Measurements from ENCODE around the gene FEM1C. TPM values are rescaled to one million over a fixed set of nuclear protein-coding genes. Genes with fewer than 3 reads are reported as not detected.

FEM1C gene
- total RNA-seq, 1 donor, result 17.4 TPM

GRCh38 chr5:115548683-115549082, 4.1 kb upstream of the FEM1C start:
- Histone ChIP-seq H3K4me2 (ENCODE audit: insufficient read depth, low read length) (no peak overlapping the region), H3K27ac (ENCODE audit: low read depth, low read length) (no peak overlapping the region), H3K27me3 (ENCODE audit: insufficient read depth, low read length) (no peaks in the 10 kb centered on the region), H3K79me2 (ENCODE audit: insufficient read depth, low read length) (peaks cover 3% of the 10 kb centered on the region), H4K20me1 (ENCODE audit: insufficient read depth, low read length) (no peaks in the 10 kb centered on the region), H3K4me3 (ENCODE audit: insufficient read depth, low read length) (no peak overlapping the region), H3K9me3 (ENCODE audit: low read depth, low read length) (peaks cover 3% of the 10 kb centered on the region), H3K4me1 (ENCODE audit: insufficient read depth, low read length) (peaks cover 4% of the 10 kb centered on the region), H2AFZ (ENCODE audit: low read length) (no peak overlapping the region), H3K36me3 (ENCODE audit: insufficient read depth, low read length) (no peaks in the 10 kb centered on the region)
- TF ChIP-seq, protein P1, sequence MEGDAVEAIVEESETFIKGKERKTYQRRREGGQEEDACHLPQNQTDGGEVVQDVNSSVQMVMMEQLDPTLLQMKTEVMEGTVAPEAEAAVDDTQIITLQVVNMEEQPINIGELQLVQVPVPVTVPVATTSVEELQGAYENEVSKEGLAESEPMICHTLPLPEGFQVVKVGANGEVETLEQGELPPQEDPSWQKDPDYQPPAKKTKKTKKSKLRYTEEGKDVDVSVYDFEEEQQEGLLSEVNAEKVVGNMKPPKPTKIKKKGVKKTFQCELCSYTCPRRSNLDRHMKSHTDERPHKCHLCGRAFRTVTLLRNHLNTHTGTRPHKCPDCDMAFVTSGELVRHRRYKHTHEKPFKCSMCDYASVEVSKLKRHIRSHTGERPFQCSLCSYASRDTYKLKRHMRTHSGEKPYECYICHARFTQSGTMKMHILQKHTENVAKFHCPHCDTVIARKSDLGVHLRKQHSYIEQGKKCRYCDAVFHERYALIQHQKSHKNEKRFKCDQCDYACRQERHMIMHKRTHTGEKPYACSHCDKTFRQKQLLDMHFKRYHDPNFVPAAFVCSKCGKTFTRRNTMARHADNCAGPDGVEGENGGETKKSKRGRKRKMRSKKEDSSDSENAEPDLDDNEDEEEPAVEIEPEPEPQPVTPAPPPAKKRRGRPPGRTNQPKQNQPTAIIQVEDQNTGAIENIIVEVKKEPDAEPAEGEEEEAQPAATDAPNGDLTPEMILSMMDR (IDR thresholded peaks at IDR 0.05; ENCODE audit: extremely low read depth, low read depth, low read length), result no peak
- DNase-seq (ENCODE audit: insufficient read length, low spot score, missing footprints), result no peak

DNA sequence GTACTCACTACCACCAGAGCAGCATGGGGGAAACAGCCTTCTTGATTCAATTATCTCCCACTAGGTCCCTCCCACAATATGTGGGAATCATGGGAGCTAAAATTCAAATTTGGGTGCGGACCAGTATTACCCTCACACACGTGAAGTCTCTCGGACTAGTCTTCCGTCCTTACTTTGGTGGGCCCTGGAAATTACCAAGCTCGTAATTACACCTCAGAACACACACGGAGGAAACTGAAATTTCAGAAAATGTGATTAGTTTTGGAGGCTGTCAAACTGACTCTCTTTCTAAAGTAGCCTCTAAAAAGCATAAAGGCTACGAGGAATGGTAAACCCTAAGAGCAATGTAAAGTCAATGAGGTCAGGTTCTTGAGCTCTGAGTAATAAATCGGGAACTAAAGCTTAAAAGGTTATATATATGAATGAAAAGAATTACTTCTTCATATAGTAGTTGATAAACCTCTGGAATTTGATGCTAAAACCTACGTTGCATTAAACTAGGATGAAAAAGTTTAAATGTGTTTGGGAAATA, 842 bp upstream of the FEM1C start:
- TF ChIP-seq, protein P1 (IDR thresholded peaks at IDR 0.05; ENCODE audit: extremely low read depth, low read depth, low read length), result no peak
- Histone ChIP-seq H3K4me3 (ENCODE audit: insufficient read depth, low read length) (peak overlapping the region; percentile 60), H3K79me2 (ENCODE audit: insufficient read depth, low read length) (peaks cover 36% of the 10 kb centered on the region), H4K20me1 (ENCODE audit: insufficient read depth, low read length) (peaks cover 32% of the 10 kb centered on the region), H3K27ac (ENCODE audit: low read depth, low read length) (peak overlapping the region; percentile 67), H2AFZ (ENCODE audit: low read length) (peak overlapping the region; percentile 91), H3K4me1 (ENCODE audit: insufficient read depth, low read length) (peaks cover 20% of the 10 kb centered on the region), H3K9me3 (ENCODE audit: low read depth, low read length) (peaks cover 3% of the 10 kb centered on the region), H3K27me3 (ENCODE audit: insufficient read depth, low read length) (no peaks in the 10 kb centered on the region), H3K4me2 (ENCODE audit: insufficient read depth, low read length) (peak overlapping the region; percentile 72), H3K36me3 (ENCODE audit: insufficient read depth, low read length) (peaks cover 17% of the 10 kb centered on the region)
- no peak for DNase-seq (ENCODE audit: insufficient read length, low spot score, missing footprints)

- H3K79me2 ChIP-seq (ENCODE audit: insufficient read depth, low read length), result peaks cover 50% of the 10 kb centered on the region
- no peak for DNase-seq (ENCODE audit: insufficient read length, low spot score, missing footprints)
- peak overlapping the region; percentile 53 for H2AFZ ChIP-seq (ENCODE audit: low read length)
Observed at GRCh38 chr5:115544043-115544435, 536 bp downstream of the FEM1C start.

GRCh38 chr5:115543365-115544042, 1.1 kb downstream of the FEM1C start:
- Histone ChIP-seq H3K27ac (ENCODE audit: low read depth, low read length) (peak overlapping the region; percentile 90), H3K27me3 (ENCODE audit: insufficient read depth, low read length) (no peaks in the 10 kb centered on the region), H2AFZ (ENCODE audit: low read length) (peak overlapping the region; percentile 53), H3K4me2 (ENCODE audit: insufficient read depth, low read length) (peak overlapping the region; percentile 98), H3K9me3 (ENCODE audit: low read depth, low read length) (peaks cover 3% of the 10 kb centered on the region), H3K4me1 (ENCODE audit: insufficient read depth, low read length) (peaks cover 30% of the 10 kb centered on the region), H3K36me3 (ENCODE audit: insufficient read depth, low read length) (peaks cover 36% of the 10 kb centered on the region), H3K79me2 (ENCODE audit: insufficient read depth, low read length) (peaks cover 55% of the 10 kb centered on the region), H4K20me1 (ENCODE audit: insufficient read depth, low read length) (peaks cover 49% of the 10 kb centered on the region), H3K4me3 (ENCODE audit: insufficient read depth, low read length) (peak overlapping the region; percentile 93)
- DNase-seq (ENCODE audit: insufficient read length, low spot score, missing footprints), result peak; percentile 80
- TF ChIP-seq, protein P1 (IDR thresholded peaks at IDR 0.05; ENCODE audit: extremely low read depth, low read depth, low read length), result no peak

More at GRCh38 chr5:115544043-115544435, 536 bp downstream of the FEM1C start:
- peaks cover 31% of the 10 kb centered on the region for H3K36me3 ChIP-seq (ENCODE audit: insufficient read depth, low read length)
- H3K4me1 ChIP-seq (ENCODE audit: insufficient read depth, low read length), result peaks cover 30% of the 10 kb centered on the region
- H3K9me3 ChIP-seq (ENCODE audit: low read depth, low read length), result peaks cover 3% of the 10 kb centered on the region
- TF ChIP-seq, protein P1 (IDR thresholded peaks at IDR 0.05; ENCODE audit: extremely low read depth, low read depth, low read length), result no peak
- peak overlapping the region; percentile 98 for H3K4me2 ChIP-seq (ENCODE audit: insufficient read depth, low read length)
- H3K27ac ChIP-seq (ENCODE audit: low read depth, low read length), result peak overlapping the region; percentile 90
- H3K27me3 ChIP-seq (ENCODE audit: insufficient read depth, low read length), result no peaks in the 10 kb centered on the region
- peak overlapping the region; percentile 93 for H3K4me3 ChIP-seq (ENCODE audit: insufficient read depth, low read length)
- peaks cover 45% of the 10 kb centered on the region for H4K20me1 ChIP-seq (ENCODE audit: insufficient read depth, low read length)

Measured in osteoblast (primary cell).